Measurements from ENCODE around the gene ALDH1B1. TPM values are rescaled to one million over a fixed set of nuclear protein-coding genes. Genes with fewer than 3 reads are reported as not detected.

ALDH1B1 gene
- total RNA-seq, 1 donor from 2014 or later: 18.4 TPM

GRCh38 chr9:38380872-38381534, 11.5 kb upstream of the ALDH1B1 start:
- intact Hi-C loops (cut with DNase I): no loop called here
- DNase-seq (ENCODE audit: missing footprints) (no peak), ATAC-seq (no peak)

GRCh38 chr9:38382141-38382540, 10.4 kb upstream of the ALDH1B1 start:
- intact Hi-C loops (cut with DNase I): no loop called here
- ATAC-seq: no peak
- no peak for DNase-seq (ENCODE audit: missing footprints)

GRCh38 chr9:38384990-38385848, 7.3 kb upstream of the ALDH1B1 start:
- intact Hi-C loops (cut with DNase I): no loop called here
- DNase-seq (ENCODE audit: missing footprints) (no peak), ATAC-seq (no peak)

- intact Hi-C loops (cut with DNase I): no loop called here
- ATAC-seq: no peak
- no peak for DNase-seq (ENCODE audit: missing footprints)
Measured at GRCh38 chr9:38385896-38386295, 6.6 kb upstream of the ALDH1B1 start.

GRCh38 chr9:38386319-38386895, 6.1 kb upstream of the ALDH1B1 start:
- ATAC-seq (no peak), DNase-seq (ENCODE audit: missing footprints) (no peak)
- intact Hi-C loops (cut with DNase I): no loop called here

GRCh38 chr9:38387066-38387465, 5.4 kb upstream of the ALDH1B1 start:
- intact Hi-C loops (cut with DNase I): no loop called here
- DNase-seq (ENCODE audit: missing footprints): no peak
- ATAC-seq: no peak

GRCh38 chr9:38387751-38388150, 4.8 kb upstream of the ALDH1B1 start:
- DNase-seq (ENCODE audit: missing footprints): no peak
- intact Hi-C loops (cut with DNase I): no loop called here
- no peak for ATAC-seq

GRCh38 chr9:38388283-38389223, 3.9 kb upstream of the ALDH1B1 start:
- intact Hi-C loops (cut with DNase I): no loop called here
- ATAC-seq (peak; percentile 45), DNase-seq (ENCODE audit: missing footprints) (no peak)

- intact Hi-C loops (cut with DNase I): no loop called here
- ATAC-seq (no peak), DNase-seq (ENCODE audit: missing footprints) (no peak)
Measured at GRCh38 chr9:38389313-38389712, 3.2 kb upstream of the ALDH1B1 start.

GRCh38 chr9:38390442-38390841, 2.1 kb upstream of the ALDH1B1 start:
- ATAC-seq: no peak
- DNase-seq (ENCODE audit: missing footprints): no peak
- intact Hi-C loops (cut with DNase I): loop anchor here (10.0 kb wide), 3 partner anchors 476 to 646 kb away; partner anchors contain the start of gene EXOSC3

GRCh38 chr9:38390851-38391250, 1.7 kb upstream of the ALDH1B1 start:
- ATAC-seq (no peak), DNase-seq (ENCODE audit: missing footprints) (no peak)
- intact Hi-C loops (cut with DNase I): loop anchor here (10.0 kb wide), 3 partner anchors 476 to 646 kb away; partner anchors contain the start of gene EXOSC3

GRCh38 chr9:38391278-38392118, 1.0 kb upstream of the ALDH1B1 start:
- ATAC-seq: no peak
- intact Hi-C loops (cut with DNase I): loop anchor here (10.0 kb wide), 3 partner anchors 477 to 647 kb away; partner anchors contain the start of gene EXOSC3
- DNase-seq (ENCODE audit: missing footprints): no peak

GRCh38 chr9:38393128-38393796, 760 bp downstream of the ALDH1B1 start:
- ATAC-seq (no peak), DNase-seq (ENCODE audit: missing footprints) (no peak)
- intact Hi-C loops (cut with DNase I): loop anchor here (10.0 kb wide), 3 partner anchors 478 to 648 kb away; partner anchors contain the start of gene EXOSC3

GRCh38 chr9:38394416-38394815, 1.9 kb downstream of the ALDH1B1 start:
- no peak for ATAC-seq
- DNase-seq (ENCODE audit: missing footprints): no peak
- intact Hi-C loops (cut with DNase I): loop anchor here (10.0 kb wide), 3 partner anchors 480 to 650 kb away; partner anchors contain the start of gene EXOSC3

GRCh38 chr9:38395653-38396370, 3.3 kb downstream of the ALDH1B1 start:
- DNase-seq (ENCODE audit: missing footprints) (no peak), ATAC-seq (no peak)
- intact Hi-C loops (cut with DNase I): loop anchor here (10.0 kb wide), 3 partner anchors 481 to 651 kb away; partner anchors contain the start of gene EXOSC3

- intact Hi-C loops (cut with DNase I): loop anchor here (10.0 kb wide), 3 partner anchors 482 to 652 kb away; partner anchors contain the start of gene EXOSC3
- no peak for ATAC-seq
Measured at GRCh38 chr9:38396371-38396671, 3.8 kb downstream of the ALDH1B1 start.

More at GRCh38 chr9:38396371-38396671, 3.8 kb downstream of the ALDH1B1 start:
- DNase-seq (ENCODE audit: missing footprints): no peak
